Measurements from ENCODE around the gene C9orf72.

Gene C9orf72

DNA sequence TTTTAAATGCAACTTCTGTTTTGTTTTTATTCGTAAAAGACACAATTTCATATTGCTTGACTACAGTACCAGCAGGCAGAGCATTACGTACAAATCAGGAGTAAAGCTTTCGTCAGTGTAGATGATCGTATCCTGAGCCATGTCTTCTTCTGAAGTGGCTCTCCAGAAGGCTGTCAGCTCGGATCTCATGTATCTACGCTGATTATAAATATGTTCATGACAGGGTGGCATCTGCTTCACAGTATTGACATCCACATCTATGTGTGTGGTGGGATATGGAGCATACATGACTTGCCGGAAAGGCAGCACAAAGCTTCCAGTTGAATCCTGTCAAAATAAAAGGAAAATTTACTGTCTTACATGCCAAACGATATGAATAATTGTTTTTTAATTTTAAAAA lies 16.8 kb downstream of the C9orf72 start:
- Histone ChIP-seq H3K36me3 (ENCODE audit: low read depth) (peaks cover 70% of the 10 kb centered on the region), H3K27me3 (ENCODE audit: insufficient read depth, poor library complexity, severe bottlenecking) (no peaks in the 10 kb centered on the region), H3K4me1 (ENCODE audit: insufficient read depth, poor library complexity, severe bottlenecking) (no peaks in the 10 kb centered on the region), H3K4me3 (ENCODE audit: severe bottlenecking) (no peak overlapping the region), H3K9me3 (ENCODE audit: severe bottlenecking) (no peaks in the 10 kb centered on the region), H3K27ac (ENCODE audit: poor library complexity, severe bottlenecking) (no peak overlapping the region)
- ATAC-seq (ENCODE audit: low read depth) (no peak), DNase-seq (ENCODE audit: low spot score) (no peak)
- no peak for TF ChIP-seq CTCF (IDR thresholded peaks at IDR 0.05; ENCODE audit: poor library complexity, severe bottlenecking)

DNA sequence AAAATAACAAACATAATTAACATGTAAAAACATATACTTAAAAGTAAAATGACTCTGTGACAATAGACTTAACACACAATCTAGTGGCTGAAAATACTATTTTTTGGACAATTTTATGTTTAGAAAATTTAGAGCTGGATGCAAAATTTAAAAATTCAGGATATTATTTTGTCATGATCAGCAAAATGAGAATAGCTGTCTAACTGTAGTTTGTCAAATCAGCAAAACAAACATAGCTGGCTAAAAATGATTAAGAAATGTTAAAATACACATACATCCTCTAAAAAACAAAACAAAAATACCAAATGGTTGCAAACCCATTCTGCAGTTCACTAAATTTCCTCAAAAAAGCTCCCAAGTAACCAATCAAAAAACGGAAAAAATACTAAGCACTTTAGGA lies 18.6 kb downstream of the C9orf72 start:
- Histone ChIP-seq H3K9me3 (ENCODE audit: severe bottlenecking) (no peaks in the 10 kb centered on the region), H3K36me3 (ENCODE audit: low read depth) (peaks cover 64% of the 10 kb centered on the region), H3K4me3 (ENCODE audit: severe bottlenecking) (no peak overlapping the region), H3K27ac (ENCODE audit: poor library complexity, severe bottlenecking) (no peak overlapping the region), H3K4me1 (ENCODE audit: insufficient read depth, poor library complexity, severe bottlenecking) (no peaks in the 10 kb centered on the region), H3K27me3 (ENCODE audit: insufficient read depth, poor library complexity, severe bottlenecking) (no peaks in the 10 kb centered on the region)
- ATAC-seq (ENCODE audit: low read depth) (no peak), DNase-seq (ENCODE audit: low spot score) (no peak)
- no peak for TF ChIP-seq CTCF (IDR thresholded peaks at IDR 0.05; ENCODE audit: poor library complexity, severe bottlenecking)

GRCh38 chr9:27549196-27549755 lies 24.0 kb downstream of the C9orf72 start:
- Histone ChIP-seq H3K36me3 (ENCODE audit: low read depth) (peaks cover 56% of the 10 kb centered on the region), H3K4me3 (ENCODE audit: severe bottlenecking) (no peak overlapping the region), H3K9me3 (ENCODE audit: severe bottlenecking) (no peaks in the 10 kb centered on the region), H3K4me1 (ENCODE audit: insufficient read depth, poor library complexity, severe bottlenecking) (no peaks in the 10 kb centered on the region), H3K27ac (ENCODE audit: poor library complexity, severe bottlenecking) (no peak overlapping the region), H3K27me3 (ENCODE audit: insufficient read depth, poor library complexity, severe bottlenecking) (no peaks in the 10 kb centered on the region)
- DNase-seq (ENCODE audit: low spot score) (no peak), ATAC-seq (ENCODE audit: low read depth) (no peak)
- no peak for TF ChIP-seq CTCF (IDR thresholded peaks at IDR 0.05; ENCODE audit: poor library complexity, severe bottlenecking)

- H3K4me3 ChIP-seq (ENCODE audit: severe bottlenecking): no peak overlapping the region
- no peaks in the 10 kb centered on the region for H3K27me3 ChIP-seq (ENCODE audit: insufficient read depth, poor library complexity, severe bottlenecking)
- DNase-seq (ENCODE audit: low spot score) (no peak), ATAC-seq (ENCODE audit: low read depth) (peak; percentile 71; the same call in 2 of the 3 replicates)
- H3K27ac ChIP-seq (ENCODE audit: poor library complexity, severe bottlenecking): no peak overlapping the region
- TF ChIP-seq CTCF (IDR thresholded peaks at IDR 0.05; ENCODE audit: poor library complexity, severe bottlenecking): peak; percentile 76
- H3K9me3 ChIP-seq (ENCODE audit: severe bottlenecking): no peaks in the 10 kb centered on the region
- no peaks in the 10 kb centered on the region for H3K4me1 ChIP-seq (ENCODE audit: insufficient read depth, poor library complexity, severe bottlenecking)
- H3K36me3 ChIP-seq (ENCODE audit: low read depth): peaks cover 52% of the 10 kb centered on the region
These were observed 25.1 kb downstream of the C9orf72 start for GRCh38 chr9:27548055-27548741.

GRCh38 chr9:27545471-27545870 lies 27.8 kb downstream of the C9orf72 start:
- H3K36me3 ChIP-seq (ENCODE audit: low read depth): peaks cover 47% of the 10 kb centered on the region
- no peak overlapping the region for H3K4me3 ChIP-seq (ENCODE audit: severe bottlenecking)
- ATAC-seq (ENCODE audit: low read depth) (no peak), DNase-seq (ENCODE audit: low spot score) (no peak)
- TF ChIP-seq CTCF (IDR thresholded peaks at IDR 0.05; ENCODE audit: poor library complexity, severe bottlenecking): no peak
- H3K27ac ChIP-seq (ENCODE audit: poor library complexity, severe bottlenecking): no peak overlapping the region
- H3K9me3 ChIP-seq (ENCODE audit: severe bottlenecking): no peaks in the 10 kb centered on the region
- no peaks in the 10 kb centered on the region for H3K27me3 ChIP-seq (ENCODE audit: insufficient read depth, poor library complexity, severe bottlenecking)
- peaks cover 14% of the 10 kb centered on the region for H3K4me1 ChIP-seq (ENCODE audit: insufficient read depth, poor library complexity, severe bottlenecking)

All from RWPE2 (cell line).